ENCODE measurements around the gene TNPO2. TPM values are rescaled to one million over a fixed set of nuclear protein-coding genes. Genes with fewer than 3 reads are reported as not detected.

Gene TNPO2
- total and polyA plus RNA-seq, 2 experiments from 2014 or later, result 37.1 to 83.0 TPM

DNA sequence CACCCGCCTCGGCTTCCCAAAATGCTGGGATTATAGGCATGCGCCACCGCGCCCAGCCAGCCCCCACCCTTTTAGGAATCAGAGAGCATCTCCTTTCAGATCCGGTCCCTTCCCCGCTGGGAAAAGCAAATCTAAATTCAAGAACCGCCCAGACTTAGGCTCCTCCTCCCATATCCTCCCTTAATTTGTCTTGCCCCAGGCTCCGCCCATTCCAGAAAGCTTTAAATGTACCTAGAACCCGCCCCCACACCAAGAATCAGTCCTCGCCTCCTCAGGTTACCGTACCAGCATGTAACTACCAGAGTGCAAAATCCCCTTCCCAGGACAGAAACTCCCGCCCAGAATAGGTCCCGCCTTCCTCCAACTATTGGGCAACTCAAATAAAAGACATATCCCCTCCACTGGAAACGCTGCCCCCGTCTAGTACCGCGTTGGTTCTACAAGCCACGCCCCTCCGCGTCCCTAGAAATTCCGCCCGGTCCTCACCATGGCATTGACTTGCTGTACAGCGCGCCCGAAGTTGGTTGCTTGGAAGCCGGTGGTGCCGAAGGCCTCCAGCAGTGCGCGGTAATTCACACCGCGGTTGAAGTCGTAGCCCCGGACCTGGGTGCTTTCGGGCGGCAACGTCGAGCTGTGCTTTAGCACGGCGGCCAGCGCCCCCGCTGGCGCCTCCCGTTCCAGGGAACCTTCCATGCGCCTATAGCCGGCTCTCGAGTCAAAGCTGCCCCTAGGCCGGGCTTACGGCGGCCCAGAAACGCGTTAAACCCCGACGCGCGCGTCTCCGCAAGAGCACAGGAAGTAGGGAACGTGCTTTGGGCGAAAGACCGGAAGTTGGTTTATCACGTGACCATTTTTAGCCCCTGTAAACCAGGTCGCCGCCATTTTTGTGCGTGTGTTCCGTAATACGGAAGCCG, 42.4 kb downstream of the TNPO2 start, which contains the start of gene DHPS:
TSS of gene DHPS (minus strand) at position 807 of the 914 bp plus-strand sequence. CDS start at position 693, 114 bp downstream.
- peak within 1 kb of the TSS; percentile 56; the same call in 1 of the 2 replicates for H2AFZ ChIP-seq
- peaks cover 41% of the 10 kb centered on the region for H3K36me3 Mint-ChIP-seq (ENCODE audit: low read depth)
- H3K79me2 ChIP-seq (replicated peaks; ENCODE audit: insufficient read depth), result peaks cover 9% of the 10 kb centered on the region
- H3K27ac Mint-ChIP-seq, result peak within 1 kb of the TSS; percentile 99
- no peaks in the 10 kb centered on the region for H3K4me1 ChIP-seq (ENCODE audit: insufficient read depth)
- H3F3A ChIP-seq (replicated peaks; ENCODE audit: low read depth), result peaks cover 24% of the 10 kb centered on the region
- H3K4me2 ChIP-seq, result peak within 1 kb of the TSS; percentile 73
- H3K9me3 Mint-ChIP-seq, result peaks cover 4% of the 10 kb centered on the region; the same call in 1 of the 3 replicates
- ATAC-seq, result peak; percentile 85
- no peaks in the 10 kb centered on the region for H3K9me2 ChIP-seq (ENCODE audit: insufficient read depth)
- peak within 1 kb of the TSS; percentile 60 for H3K4me3 ChIP-seq
- TF ChIP-seq ZNF114 (CRISPR knock-in tag; IDR thresholded peaks at IDR 0.05) (no peak), JUNB (IDR thresholded peaks at IDR 0.05; ENCODE audit: unreplicated experiment) (no peak), NANOG (IDR thresholded peaks at IDR 0.05; ENCODE audit: borderline replicate concordance) (no peak), EZH2 (IDR thresholded peaks at IDR 0.05; ENCODE audit: low read depth, unreplicated experiment) (no peak), EZH2phosphoT487 (IDR thresholded peaks at IDR 0.05; ENCODE audit: unreplicated experiment) (no peak), POLR2AphosphoS5 (IDR thresholded peaks at IDR 0.05; ENCODE audit: low read depth) (peak; percentile 79), STAT1 (IDR thresholded peaks at IDR 0.05; ENCODE audit: unreplicated experiment) (no peak), CREB1 (CRISPR knock-in tag; IDR thresholded peaks at IDR 0.05; ENCODE audit: low read depth) (peak; percentile 61), ZNF331 (CRISPR knock-in tag; IDR thresholded peaks at IDR 0.05; ENCODE audit: low read depth) (no peak)
- TF ChIP-seq, protein P1, sequence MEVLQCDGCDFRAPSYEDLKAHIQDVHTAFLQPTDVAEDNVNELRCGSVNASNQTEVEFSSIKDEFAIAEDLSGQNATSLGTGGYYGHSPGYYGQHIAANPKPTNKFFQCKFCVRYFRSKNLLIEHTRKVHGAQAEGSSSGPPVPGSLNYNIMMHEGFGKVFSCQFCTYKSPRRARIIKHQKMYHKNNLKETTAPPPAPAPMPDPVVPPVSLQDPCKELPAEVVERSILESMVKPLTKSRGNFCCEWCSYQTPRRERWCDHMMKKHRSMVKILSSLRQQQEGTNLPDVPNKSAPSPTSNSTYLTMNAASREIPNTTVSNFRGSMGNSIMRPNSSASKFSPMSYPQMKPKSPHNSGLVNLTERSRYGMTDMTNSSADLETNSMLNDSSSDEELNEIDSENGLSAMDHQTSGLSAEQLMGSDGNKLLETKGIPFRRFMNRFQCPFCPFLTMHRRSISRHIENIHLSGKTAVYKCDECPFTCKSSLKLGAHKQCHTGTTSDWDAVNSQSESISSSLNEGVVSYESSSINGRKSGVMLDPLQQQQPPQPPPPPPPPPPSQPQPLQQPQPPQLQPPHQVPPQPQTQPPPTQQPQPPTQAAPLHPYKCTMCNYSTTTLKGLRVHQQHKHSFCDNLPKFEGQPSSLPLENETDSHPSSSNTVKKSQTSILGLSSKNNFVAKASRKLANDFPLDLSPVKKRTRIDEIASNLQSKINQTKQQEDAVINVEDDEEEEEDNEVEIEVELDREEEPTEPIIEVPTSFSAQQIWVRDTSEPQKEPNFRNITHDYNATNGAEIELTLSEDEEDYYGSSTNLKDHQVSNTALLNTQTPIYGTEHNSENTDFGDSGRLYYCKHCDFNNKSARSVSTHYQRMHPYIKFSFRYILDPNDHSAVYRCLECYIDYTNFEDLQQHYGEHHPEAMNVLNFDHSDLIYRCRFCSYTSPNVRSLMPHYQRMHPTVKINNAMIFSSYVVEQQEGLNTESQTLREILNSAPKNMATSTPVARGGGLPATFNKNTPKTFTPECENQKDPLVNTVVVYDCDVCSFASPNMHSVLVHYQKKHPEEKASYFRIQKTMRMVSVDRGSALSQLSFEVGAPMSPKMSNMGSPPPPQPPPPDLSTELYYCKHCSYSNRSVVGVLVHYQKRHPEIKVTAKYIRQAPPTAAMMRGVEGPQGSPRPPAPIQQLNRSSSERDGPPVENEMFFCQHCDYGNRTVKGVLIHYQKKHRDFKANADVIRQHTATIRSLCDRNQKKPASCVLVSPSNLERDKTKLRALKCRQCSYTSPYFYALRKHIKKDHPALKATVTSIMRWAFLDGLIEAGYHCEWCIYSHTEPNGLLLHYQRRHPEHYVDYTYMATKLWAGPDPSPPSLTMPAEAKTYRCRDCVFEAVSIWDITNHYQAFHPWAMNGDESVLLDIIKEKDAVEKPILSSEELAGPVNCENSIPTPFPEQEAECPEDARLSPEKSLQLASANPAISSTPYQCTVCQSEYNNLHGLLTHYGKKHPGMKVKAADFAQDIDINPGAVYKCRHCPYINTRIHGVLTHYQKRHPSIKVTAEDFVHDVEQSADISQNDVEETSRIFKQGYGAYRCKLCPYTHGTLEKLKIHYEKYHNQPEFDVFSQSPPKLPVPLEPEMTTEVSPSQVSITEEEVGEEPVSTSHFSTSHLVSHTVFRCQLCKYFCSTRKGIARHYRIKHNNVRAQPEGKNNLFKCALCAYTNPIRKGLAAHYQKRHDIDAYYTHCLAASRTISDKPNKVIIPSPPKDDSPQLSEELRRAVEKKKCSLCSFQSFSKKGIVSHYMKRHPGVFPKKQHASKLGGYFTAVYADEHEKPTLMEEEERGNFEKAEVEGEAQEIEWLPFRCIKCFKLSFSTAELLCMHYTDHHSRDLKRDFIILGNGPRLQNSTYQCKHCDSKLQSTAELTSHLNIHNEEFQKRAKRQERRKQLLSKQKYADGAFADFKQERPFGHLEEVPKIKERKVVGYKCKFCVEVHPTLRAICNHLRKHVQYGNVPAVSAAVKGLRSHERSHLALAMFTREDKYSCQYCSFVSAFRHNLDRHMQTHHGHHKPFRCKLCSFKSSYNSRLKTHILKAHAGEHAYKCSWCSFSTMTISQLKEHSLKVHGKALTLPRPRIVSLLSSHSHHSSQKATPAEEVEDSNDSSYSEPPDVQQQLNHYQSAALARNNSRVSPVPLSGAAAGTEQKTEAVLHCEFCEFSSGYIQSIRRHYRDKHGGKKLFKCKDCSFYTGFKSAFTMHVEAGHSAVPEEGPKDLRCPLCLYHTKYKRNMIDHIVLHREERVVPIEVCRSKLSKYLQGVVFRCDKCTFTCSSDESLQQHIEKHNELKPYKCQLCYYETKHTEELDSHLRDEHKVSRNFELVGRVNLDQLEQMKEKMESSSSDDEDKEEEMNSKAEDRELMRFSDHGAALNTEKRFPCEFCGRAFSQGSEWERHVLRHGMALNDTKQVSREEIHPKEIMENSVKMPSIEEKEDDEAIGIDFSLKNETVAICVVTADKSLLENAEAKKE (CRISPR knock-in tag; IDR thresholded peaks at IDR 0.05), result no peak
- TF ChIP-seq, protein P2, sequence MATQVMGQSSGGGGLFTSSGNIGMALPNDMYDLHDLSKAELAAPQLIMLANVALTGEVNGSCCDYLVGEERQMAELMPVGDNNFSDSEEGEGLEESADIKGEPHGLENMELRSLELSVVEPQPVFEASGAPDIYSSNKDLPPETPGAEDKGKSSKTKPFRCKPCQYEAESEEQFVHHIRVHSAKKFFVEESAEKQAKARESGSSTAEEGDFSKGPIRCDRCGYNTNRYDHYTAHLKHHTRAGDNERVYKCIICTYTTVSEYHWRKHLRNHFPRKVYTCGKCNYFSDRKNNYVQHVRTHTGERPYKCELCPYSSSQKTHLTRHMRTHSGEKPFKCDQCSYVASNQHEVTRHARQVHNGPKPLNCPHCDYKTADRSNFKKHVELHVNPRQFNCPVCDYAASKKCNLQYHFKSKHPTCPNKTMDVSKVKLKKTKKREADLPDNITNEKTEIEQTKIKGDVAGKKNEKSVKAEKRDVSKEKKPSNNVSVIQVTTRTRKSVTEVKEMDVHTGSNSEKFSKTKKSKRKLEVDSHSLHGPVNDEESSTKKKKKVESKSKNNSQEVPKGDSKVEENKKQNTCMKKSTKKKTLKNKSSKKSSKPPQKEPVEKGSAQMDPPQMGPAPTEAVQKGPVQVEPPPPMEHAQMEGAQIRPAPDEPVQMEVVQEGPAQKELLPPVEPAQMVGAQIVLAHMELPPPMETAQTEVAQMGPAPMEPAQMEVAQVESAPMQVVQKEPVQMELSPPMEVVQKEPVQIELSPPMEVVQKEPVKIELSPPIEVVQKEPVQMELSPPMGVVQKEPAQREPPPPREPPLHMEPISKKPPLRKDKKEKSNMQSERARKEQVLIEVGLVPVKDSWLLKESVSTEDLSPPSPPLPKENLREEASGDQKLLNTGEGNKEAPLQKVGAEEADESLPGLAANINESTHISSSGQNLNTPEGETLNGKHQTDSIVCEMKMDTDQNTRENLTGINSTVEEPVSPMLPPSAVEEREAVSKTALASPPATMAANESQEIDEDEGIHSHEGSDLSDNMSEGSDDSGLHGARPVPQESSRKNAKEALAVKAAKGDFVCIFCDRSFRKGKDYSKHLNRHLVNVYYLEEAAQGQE (IDR thresholded peaks at IDR 0.05; ENCODE audit: unreplicated experiment), result no peak
- TF ChIP-seq, protein P3, sequence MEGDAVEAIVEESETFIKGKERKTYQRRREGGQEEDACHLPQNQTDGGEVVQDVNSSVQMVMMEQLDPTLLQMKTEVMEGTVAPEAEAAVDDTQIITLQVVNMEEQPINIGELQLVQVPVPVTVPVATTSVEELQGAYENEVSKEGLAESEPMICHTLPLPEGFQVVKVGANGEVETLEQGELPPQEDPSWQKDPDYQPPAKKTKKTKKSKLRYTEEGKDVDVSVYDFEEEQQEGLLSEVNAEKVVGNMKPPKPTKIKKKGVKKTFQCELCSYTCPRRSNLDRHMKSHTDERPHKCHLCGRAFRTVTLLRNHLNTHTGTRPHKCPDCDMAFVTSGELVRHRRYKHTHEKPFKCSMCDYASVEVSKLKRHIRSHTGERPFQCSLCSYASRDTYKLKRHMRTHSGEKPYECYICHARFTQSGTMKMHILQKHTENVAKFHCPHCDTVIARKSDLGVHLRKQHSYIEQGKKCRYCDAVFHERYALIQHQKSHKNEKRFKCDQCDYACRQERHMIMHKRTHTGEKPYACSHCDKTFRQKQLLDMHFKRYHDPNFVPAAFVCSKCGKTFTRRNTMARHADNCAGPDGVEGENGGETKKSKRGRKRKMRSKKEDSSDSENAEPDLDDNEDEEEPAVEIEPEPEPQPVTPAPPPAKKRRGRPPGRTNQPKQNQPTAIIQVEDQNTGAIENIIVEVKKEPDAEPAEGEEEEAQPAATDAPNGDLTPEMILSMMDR (conservative IDR thresholded peaks at IDR 0.05; ENCODE audit: low read depth in 2 of 2), result no peak
- TF ChIP-seq, protein P4, sequence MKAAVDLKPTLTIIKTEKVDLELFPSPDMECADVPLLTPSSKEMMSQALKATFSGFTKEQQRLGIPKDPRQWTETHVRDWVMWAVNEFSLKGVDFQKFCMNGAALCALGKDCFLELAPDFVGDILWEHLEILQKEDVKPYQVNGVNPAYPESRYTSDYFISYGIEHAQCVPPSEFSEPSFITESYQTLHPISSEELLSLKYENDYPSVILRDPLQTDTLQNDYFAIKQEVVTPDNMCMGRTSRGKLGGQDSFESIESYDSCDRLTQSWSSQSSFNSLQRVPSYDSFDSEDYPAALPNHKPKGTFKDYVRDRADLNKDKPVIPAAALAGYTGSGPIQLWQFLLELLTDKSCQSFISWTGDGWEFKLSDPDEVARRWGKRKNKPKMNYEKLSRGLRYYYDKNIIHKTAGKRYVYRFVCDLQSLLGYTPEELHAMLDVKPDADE (IDR thresholded peaks at IDR 0.05), result peak; percentile 83
- H3K4me1 Mint-ChIP-seq, result peaks cover 2% of the 10 kb centered on the region; the same call in 2 of the 3 replicates
- peaks cover 25% of the 10 kb centered on the region for H3K27me3 Mint-ChIP-seq (ENCODE audit: insufficient read depth, low read depth, poor library complexity)
- H3K36me3 ChIP-seq (ENCODE audit: insufficient read depth), result peaks cover 9% of the 10 kb centered on the region; the same call in 1 of the 2 replicates
- H3K27ac ChIP-seq (ENCODE audit: low read depth), result peak within 1 kb of the TSS; percentile 97
- peaks cover 10% of the 10 kb centered on the region for H4K20me1 ChIP-seq (replicated peaks; ENCODE audit: insufficient read depth)
- peak within 1 kb of the TSS; percentile 92 for H3K4me3 Mint-ChIP-seq
- peak; percentile 100 for DNase-seq (ENCODE audit: low spot score)
- no peaks in the 10 kb centered on the region for H3K27me3 ChIP-seq (ENCODE audit: insufficient read depth)

Measured in GM23338 (cell line).